Suprapubic skin (tissue), 3 donors: ENCODE data around the gene ARHGAP6.

Experiments used
- POLR2AphosphoS5 ChIP-seq, 3 donors: sonication (generic); formaldehyde crosslinking; IDR thresholded peaks; one replicate each; pipeline ENCODE4 v1.6.1; 2017; ENCODE audit warnings: antibody characterized with exemption in 3 of 3
- TF ChIP-seq, protein P1 (sequence below), 2 donors: fragments of 200-600 bp in 1 of 2; fragments of 450-650 bp in 1 of 2; sonication (generic) in 1 of 2; IDR thresholded peaks; one replicate each; pipeline ENCODE4 v1.5.1; 2016 to 2019; ENCODE audit warnings: antibody characterized with exemption in 2 of 2, mild to moderate bottlenecking in 1 of 2, moderate library complexity in 1 of 2

- TF ChIP-seq, protein P1, sequence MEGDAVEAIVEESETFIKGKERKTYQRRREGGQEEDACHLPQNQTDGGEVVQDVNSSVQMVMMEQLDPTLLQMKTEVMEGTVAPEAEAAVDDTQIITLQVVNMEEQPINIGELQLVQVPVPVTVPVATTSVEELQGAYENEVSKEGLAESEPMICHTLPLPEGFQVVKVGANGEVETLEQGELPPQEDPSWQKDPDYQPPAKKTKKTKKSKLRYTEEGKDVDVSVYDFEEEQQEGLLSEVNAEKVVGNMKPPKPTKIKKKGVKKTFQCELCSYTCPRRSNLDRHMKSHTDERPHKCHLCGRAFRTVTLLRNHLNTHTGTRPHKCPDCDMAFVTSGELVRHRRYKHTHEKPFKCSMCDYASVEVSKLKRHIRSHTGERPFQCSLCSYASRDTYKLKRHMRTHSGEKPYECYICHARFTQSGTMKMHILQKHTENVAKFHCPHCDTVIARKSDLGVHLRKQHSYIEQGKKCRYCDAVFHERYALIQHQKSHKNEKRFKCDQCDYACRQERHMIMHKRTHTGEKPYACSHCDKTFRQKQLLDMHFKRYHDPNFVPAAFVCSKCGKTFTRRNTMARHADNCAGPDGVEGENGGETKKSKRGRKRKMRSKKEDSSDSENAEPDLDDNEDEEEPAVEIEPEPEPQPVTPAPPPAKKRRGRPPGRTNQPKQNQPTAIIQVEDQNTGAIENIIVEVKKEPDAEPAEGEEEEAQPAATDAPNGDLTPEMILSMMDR (IDR thresholded peaks at IDR 0.05): no peak
- no peak for TF ChIP-seq POLR2AphosphoS5 (IDR thresholded peaks at IDR 0.05)
These were observed 246.6 kb downstream of the ARHGAP6 start for GRCh38 chrX:11419102-11419501.
